ENCODE results near the gene NRXN3. TPM values are rescaled to one million over a fixed set of nuclear protein-coding genes. Genes with fewer than 3 reads are reported as not detected.
A peak's percentile ranks its signal among the peaks of the same experiment; 100 is the strongest.

Gene NRXN3
- total RNA-seq, 4 donors from 2014 or later, result 0.56 to 1.6 (median 1.1) TPM

DNA sequence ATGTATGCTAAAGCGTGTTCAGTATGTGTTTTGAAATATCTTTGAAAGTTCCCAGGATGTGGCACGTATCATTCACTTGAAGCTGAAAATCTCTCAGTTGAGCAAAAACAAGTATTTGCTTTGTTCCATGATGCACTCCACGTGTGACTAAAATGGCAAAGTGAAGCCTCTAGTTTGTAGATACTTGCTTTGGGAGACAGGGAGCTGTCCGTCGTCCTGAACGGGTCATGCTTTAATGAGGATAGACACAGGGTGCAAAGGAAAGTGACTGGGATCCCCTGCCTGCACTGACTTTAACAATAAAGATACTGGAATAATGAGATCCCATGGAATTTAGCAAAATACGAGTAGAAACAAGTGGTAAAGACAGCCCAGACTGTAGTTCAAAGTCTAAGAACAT, 991.4 kb downstream of the NRXN3 start:
- Histone ChIP-seq H3K9me3 (no peaks in the 10 kb centered on the region), H3K27me3 (no peaks in the 10 kb centered on the region), H3K27ac (no peak overlapping the region), H3K4me3 (replicated peaks in 1 of 3) (no peak overlapping the region), H3K4me1 (no peaks in the 10 kb centered on the region), H3K36me3 (no peaks in the 10 kb centered on the region)
- DNase-seq, result peak in 1 of 2 donors; percentile 2
- no peak for TF ChIP-seq POLR2A (IDR thresholded peaks at IDR 0.05)
- TF ChIP-seq, protein P1, sequence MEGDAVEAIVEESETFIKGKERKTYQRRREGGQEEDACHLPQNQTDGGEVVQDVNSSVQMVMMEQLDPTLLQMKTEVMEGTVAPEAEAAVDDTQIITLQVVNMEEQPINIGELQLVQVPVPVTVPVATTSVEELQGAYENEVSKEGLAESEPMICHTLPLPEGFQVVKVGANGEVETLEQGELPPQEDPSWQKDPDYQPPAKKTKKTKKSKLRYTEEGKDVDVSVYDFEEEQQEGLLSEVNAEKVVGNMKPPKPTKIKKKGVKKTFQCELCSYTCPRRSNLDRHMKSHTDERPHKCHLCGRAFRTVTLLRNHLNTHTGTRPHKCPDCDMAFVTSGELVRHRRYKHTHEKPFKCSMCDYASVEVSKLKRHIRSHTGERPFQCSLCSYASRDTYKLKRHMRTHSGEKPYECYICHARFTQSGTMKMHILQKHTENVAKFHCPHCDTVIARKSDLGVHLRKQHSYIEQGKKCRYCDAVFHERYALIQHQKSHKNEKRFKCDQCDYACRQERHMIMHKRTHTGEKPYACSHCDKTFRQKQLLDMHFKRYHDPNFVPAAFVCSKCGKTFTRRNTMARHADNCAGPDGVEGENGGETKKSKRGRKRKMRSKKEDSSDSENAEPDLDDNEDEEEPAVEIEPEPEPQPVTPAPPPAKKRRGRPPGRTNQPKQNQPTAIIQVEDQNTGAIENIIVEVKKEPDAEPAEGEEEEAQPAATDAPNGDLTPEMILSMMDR (IDR thresholded peaks at IDR 0.05), result no peak
- intact Hi-C loops (cut with DNase I), result no loop called here
- 23 to 33% methylated on average over 7 of the region's 7 CpGs for WGBS, 2 donors

DNA sequence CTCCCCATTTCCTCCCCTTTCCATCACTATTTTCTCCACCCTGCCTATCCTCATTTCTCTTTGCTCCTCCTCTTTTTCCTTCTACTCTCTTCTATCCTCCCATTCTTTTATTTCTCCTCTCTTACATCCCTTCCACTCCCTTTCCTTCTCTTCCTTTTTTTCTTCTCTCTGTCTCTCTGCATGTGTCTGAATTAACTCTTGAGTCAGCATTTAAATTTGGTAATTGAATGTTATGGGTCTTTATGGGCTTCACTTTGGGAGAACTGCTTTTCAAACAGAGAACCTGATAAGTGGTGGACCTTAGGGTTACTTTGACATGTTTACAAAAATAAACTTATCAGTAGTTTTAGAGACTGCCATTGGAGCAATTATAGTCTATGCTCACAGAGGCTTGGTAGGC, 992.7 kb downstream of the NRXN3 start:
- Histone ChIP-seq H3K27ac (no peak overlapping the region), H3K4me1 (no peaks in the 10 kb centered on the region), H3K27me3 (no peaks in the 10 kb centered on the region), H3K36me3 (no peaks in the 10 kb centered on the region), H3K4me3 (replicated peaks in 1 of 3) (no peak overlapping the region), H3K9me3 (no peaks in the 10 kb centered on the region)
- TF ChIP-seq POLR2A (IDR thresholded peaks at IDR 0.05), result no peak
- TF ChIP-seq, protein P1 (IDR thresholded peaks at IDR 0.05), result no peak
- DNase-seq, result no peak
- intact Hi-C loops (cut with DNase I), result no loop called here

DNA sequence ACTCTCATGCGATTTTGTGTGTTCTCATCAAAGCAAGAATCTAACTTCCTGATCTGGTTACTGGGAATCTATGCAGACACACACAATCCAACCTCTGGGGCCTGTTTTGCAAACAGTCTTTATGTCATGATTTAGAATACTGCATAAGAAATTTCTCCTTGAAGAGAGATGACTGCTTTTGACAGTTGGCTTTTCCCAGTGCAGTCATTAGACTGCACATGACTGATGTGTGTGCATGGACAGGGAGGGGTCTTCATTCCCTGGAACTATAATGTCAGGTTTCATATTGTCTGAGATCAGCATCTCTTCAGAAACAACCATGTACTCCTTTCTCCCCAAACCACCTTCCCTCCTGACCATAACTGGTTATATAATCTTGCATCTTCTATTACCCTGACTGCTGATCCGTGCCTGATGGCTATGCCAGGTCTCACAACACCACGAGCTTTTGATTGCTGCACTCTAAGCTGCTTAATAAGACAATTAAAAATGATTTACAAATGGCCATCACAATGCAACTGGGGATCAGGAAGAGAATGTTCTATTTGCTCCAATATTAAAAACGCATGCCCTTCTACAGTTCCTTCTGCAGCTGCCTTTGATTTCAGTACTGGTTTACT, 995.4 kb downstream of the NRXN3 start:
- Histone ChIP-seq H3K9me3 (no peaks in the 10 kb centered on the region), H3K27me3 (no peaks in the 10 kb centered on the region), H3K36me3 (no peaks in the 10 kb centered on the region), H3K4me1 (no peaks in the 10 kb centered on the region), H3K4me3 (replicated peaks in 1 of 3) (no peak overlapping the region), H3K27ac (no peak overlapping the region)
- intact Hi-C loops (cut with DNase I), result no loop called here
- WGBS, 2 donors, result 75 to 82% methylated on average over 4 of the region's 4 CpGs
- TF ChIP-seq, protein P1 (IDR thresholded peaks at IDR 0.05), result no peak
- TF ChIP-seq POLR2A (IDR thresholded peaks at IDR 0.05), result no peak
- no peak for DNase-seq

DNA sequence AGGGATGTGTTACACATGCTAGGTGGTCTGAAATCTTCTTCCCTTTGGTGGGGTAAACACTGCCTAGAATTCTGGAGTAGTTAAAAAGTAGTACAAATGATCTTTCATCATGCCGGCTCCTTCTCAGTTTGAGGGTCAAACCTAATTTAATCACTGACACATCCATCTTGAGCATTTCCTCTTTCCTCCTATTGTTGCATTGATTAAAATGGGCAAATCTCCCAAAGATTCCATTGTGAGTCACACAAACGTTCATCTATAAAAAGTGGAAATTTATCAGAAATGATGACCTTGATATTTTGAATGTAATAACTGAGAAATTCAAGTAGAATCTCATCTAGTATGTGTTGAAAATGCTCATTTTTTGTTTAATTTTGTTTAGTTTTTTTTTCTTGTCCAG, 996.0 kb downstream of the NRXN3 start:
- no peaks in the 10 kb centered on the region for H3K36me3 ChIP-seq
- no peak overlapping the region for H3K4me3 ChIP-seq (replicated peaks in 1 of 3)
- no peaks in the 10 kb centered on the region for H3K27me3 ChIP-seq
- no peaks in the 10 kb centered on the region for H3K4me1 ChIP-seq
- 57 to 71% methylated on average over 2 of the region's 2 CpGs for WGBS, 2 donors
- intact Hi-C loops (cut with DNase I), result no loop called here
- TF ChIP-seq, protein P1 (IDR thresholded peaks at IDR 0.05), result no peak
- H3K27ac ChIP-seq, result no peak overlapping the region
- H3K9me3 ChIP-seq, result no peaks in the 10 kb centered on the region
- DNase-seq, result no peak

DNA sequence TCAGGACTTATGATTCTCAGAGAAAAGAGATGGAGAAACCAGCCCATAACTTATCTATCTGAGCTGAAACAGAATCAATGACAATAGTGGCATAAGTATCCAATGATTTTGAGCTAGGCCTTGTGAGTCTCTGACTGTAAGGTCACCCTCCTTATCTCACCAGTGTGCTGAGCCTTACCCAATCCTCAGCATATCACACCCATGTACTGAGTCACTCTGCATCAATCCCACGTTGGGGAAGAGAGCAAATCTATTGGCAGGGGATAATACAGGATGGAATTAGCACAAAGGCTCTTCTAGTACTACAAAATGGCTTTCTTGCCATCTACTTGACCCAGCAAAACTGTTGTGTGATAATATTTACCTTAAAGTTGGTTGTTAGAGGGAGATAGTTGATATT, 997.8 kb downstream of the NRXN3 start:
- H3K9me3 ChIP-seq, result no peaks in the 10 kb centered on the region
- no peaks in the 10 kb centered on the region for H3K36me3 ChIP-seq
- no peaks in the 10 kb centered on the region for H3K27me3 ChIP-seq
- H3K4me1 ChIP-seq, result no peaks in the 10 kb centered on the region
- H3K4me3 ChIP-seq (replicated peaks in 1 of 3), result no peak overlapping the region
- WGBS, 2 donors, result 71 to 77% methylated on average over 1 of the region's 1 CpG
- intact Hi-C loops (cut with DNase I), result no loop called here
- no peak for DNase-seq
- no peak overlapping the region for H3K27ac ChIP-seq
- TF ChIP-seq, protein P1 (IDR thresholded peaks at IDR 0.05), result no peak
- no peak for TF ChIP-seq POLR2A (IDR thresholded peaks at IDR 0.05)
